ENCODE measurements around the gene RIPK1.
"Not testable (repeated sequence)": the region's sequence is repeated elsewhere in the genome, so short reads cannot be mapped to it uniquely, and the experiment has no call there.

RIPK1 gene

GRCh38 chr6:3052481-3053230 is 15.6 kb upstream of the RIPK1 start:
- no peak for DNase-seq (ENCODE audit: low spot score)
- Histone ChIP-seq H3K27ac (peak overlapping the region in 1 of 2 donors; percentile 57), H3K4me3 (no peak overlapping the region)
- TF ChIP-seq CTCF (IDR thresholded peaks at IDR 0.05) = no peak

- no peak for TF ChIP-seq CTCF (IDR thresholded peaks at IDR 0.05)
- Histone ChIP-seq H3K27ac (peak overlapping the region in 1 of 2 donors; percentile 57), H3K4me3 (peak overlapping the region; percentile 66)
- no peak for DNase-seq (ENCODE audit: low spot score)
Measured at GRCh38 chr6:3053231-3053508, 15.1 kb upstream of the RIPK1 start.

DNA sequence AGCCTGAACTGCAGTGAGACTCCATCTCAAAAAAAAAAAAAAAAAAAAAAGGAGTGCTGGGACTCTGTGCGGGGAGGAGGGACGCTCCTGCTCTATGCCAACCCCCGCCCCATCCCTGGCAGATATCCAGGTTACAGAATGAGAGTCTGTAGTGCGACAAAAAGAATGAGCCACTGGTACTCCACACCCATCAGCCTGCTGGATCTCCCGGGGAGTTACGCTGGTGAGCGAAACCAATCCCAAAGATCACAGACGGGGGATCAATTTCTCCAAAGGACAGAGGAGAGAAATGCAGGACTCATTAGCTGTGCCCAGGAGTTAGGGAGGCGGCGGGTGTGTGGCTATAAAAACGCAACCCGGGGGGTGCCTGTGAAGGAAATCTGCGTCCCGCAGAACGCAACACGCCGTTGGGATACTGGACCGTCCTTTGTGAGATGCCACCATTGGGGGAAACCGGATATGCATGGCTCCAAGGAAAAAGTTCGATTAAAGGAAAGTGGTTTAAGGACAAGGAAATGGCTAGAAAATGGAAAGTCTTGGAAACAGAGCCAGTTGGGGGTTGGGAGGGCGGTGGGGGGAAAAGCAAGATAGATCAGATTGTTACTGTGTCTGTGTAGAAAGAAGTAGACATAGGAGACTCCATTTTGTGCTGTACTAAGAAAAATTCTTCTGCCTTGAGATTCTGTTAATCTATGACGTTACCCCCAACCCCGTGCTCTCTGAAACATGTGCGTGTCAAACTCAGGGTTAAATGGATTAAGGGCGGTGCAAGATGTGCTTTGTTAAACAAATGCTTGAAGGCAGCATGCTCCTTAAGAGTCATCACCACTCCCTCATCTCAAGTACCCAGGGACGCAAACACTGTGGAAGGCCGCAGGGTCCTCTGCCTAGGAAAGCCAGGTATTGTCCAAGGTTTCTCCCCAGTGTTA is 13.8 kb upstream of the RIPK1 start:
- peak overlapping the region; percentile 66 for H3K4me3 ChIP-seq
- DNase-seq (ENCODE audit: low spot score) = not testable (repeated sequence)
- H3K27ac ChIP-seq = peak overlapping the region; percentile 42 to 54

DNA sequence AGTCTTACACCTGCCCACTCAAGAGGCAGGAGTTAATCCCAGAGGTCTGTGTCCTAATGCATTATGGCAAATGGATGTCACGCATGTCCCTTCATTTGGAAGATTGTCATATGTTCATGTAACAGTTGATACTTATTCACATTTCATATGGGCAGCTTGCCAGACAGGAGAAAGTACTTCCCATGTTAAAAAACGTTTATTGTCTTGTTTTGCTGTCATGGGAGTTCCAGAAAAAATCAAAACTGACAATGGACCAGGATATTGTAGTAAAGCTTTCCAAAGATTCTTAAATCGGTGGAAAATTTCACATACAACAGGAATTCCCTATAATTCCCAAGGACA is 13.2 kb upstream of the RIPK1 start:
- H3K4me3 ChIP-seq; DNase-seq (ENCODE audit: low spot score): not testable (repeated sequence)
- H3K27ac ChIP-seq = peak overlapping the region in 1 of 2 donors; percentile 54

DNA sequence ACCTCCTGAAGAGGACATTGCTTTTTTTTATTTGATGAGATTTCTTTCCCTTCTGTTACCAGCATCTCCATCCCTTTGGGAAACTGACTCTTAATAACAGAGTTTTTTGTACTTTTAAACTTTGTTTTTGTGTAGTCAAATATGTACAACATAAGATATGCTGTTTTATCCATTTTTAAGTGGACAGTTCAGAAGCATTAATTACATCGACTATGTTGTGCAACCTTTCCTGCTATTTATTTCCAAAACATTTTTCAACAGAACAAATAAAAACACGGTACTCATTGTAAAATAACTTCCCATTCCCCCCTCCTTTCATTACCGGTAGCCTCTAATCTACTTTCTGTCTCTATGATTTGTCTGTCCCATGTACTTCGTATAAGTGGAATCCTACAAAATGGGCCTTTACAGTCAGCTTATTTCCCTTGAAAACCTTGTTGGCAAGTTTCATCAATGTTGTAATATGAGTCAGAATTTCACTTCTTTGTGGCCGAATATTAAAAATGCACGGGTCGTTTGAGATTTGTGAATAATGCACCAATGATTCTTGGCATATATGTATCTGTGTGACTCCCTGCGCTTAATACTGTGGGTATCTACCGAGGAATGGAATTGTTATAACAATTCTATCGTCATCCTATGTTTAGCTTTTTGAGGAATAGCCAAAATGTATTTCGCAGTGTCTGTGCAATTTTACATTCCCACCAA is 11.1 kb upstream of the RIPK1 start:
- no peak for DNase-seq (ENCODE audit: low spot score)
- no peak for TF ChIP-seq CTCF (IDR thresholded peaks at IDR 0.05)
- Histone ChIP-seq H3K27ac (no peak overlapping the region), H3K4me3 (no peak overlapping the region)

GRCh38 chr6:3058957-3059356 is 9.3 kb upstream of the RIPK1 start:
- no peak for TF ChIP-seq CTCF (IDR thresholded peaks at IDR 0.05)

GRCh38 chr6:3060092-3060491 is 8.2 kb upstream of the RIPK1 start:
- not testable (repeated sequence) for H3K27ac ChIP-seq; DNase-seq (ENCODE audit: low spot score); H3K4me3 ChIP-seq

More at GRCh38 chr6:3058957-3059356, 9.3 kb upstream of the RIPK1 start:
- H3K27ac ChIP-seq = no peak overlapping the region
- no peak for DNase-seq (ENCODE audit: low spot score)
- H3K4me3 ChIP-seq = no peak overlapping the region

DNA sequence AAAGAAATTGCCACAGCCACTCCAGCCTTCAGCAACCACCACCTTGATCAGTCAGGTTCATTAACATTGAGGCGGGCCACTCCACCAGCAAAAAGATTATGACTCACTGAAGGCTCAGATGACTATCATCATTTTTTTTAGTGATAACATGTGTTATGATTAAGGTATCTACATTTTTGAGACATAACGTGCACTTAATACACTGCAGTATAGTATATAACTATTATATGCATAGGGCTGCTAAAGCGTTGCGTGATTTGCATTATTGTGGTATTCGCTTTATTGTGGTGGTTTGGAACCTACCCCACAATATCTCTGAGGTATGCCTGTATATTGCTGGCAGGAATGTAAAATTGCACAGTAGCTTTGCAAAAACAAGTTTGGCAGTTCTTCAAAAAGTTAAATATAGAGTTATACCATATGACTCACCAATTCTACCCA is 6.8 kb upstream of the RIPK1 start:
- Histone ChIP-seq H3K4me3 (no peak overlapping the region), H3K27ac (no peak overlapping the region)
- no peak for TF ChIP-seq CTCF (IDR thresholded peaks at IDR 0.05)
- DNase-seq (ENCODE audit: low spot score) = no peak

DNA sequence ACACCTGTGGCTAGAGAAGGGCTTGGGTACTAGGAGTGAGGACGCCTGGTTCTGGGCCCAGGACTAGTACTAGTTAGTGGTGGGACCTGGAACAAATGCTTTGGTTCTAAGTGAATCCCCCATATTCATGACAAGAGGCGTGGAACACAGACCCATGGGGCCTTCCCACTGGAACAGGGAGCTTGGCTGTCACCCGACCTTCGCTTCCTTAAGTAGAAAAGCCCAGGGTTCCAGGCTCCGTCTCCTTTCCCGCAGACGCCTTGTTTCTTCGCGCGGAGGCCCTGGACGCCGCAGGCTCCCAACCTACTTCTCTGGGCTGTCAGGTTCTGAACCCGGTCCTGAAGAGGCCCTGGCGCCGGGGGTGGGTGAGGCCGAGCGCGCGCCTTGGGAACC is 5.0 kb upstream of the RIPK1 start:
- peak overlapping the region; percentile 95 to 99 for H3K27ac ChIP-seq
- not testable (repeated sequence) for DNase-seq (ENCODE audit: low spot score)
- H3K4me3 ChIP-seq = peak overlapping the region; percentile 91
